Measurements from ENCODE around the gene SLC5A2.

The SLC5A2 gene

DNA sequence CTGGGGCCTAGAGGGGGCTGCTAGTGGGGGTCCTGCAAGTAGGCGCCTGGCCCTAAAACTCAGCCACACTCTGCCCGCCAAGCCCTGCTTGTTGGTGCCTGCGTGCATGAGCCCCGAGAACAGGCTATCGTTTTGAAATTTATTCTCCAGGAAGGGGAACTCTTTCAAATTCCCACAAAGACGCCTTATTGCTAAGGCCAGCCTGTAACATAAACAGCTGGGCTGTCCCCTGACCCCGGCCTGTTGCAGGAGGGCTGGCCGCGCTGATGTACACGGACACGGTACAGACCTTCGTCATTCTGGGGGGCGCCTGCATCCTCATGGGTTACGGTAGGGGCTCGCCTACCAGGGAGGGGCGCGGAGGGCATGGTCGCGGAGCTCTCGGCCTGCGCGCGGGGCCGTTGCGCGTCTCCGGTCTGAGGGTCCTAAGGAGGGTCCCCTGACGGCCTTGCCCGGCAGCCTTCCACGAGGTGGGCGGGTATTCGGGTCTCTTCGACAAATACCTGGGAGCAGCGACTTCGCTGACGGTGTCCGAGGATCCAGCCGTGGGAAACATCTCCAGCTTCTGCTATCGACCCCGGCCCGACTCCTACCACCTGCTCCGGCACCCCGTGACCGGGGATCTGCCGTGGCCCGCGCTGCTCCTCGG lies 4.3 kb downstream of the SLC5A2 start:
- Histone ChIP-seq H3K4me1 (ENCODE audit: control insufficient read depth, insufficient read depth, low read length) (peaks cover 5% of the 10 kb centered on the region), H3K4me3 (ENCODE audit: insufficient read depth, low read depth, low read length) (peak overlapping the region; percentile 48), H3K27ac (ENCODE audit: insufficient read depth, low read depth, low read length, poor library complexity, severe bottlenecking) (no peak overlapping the region), H3K36me3 (ENCODE audit: control insufficient read depth, insufficient read depth, low read length) (no peaks in the 10 kb centered on the region), H3K9me3 (ENCODE audit: control insufficient read depth, low read length) (no peaks in the 10 kb centered on the region), H3K27me3 (ENCODE audit: control insufficient read depth, insufficient read depth, low read length, poor library complexity, severe bottlenecking) (peaks cover 59% of the 10 kb centered on the region)
- WGBS, 2 experiments, result 10 to 12% methylated on average over 48 of the region's 48 CpGs

DNA sequence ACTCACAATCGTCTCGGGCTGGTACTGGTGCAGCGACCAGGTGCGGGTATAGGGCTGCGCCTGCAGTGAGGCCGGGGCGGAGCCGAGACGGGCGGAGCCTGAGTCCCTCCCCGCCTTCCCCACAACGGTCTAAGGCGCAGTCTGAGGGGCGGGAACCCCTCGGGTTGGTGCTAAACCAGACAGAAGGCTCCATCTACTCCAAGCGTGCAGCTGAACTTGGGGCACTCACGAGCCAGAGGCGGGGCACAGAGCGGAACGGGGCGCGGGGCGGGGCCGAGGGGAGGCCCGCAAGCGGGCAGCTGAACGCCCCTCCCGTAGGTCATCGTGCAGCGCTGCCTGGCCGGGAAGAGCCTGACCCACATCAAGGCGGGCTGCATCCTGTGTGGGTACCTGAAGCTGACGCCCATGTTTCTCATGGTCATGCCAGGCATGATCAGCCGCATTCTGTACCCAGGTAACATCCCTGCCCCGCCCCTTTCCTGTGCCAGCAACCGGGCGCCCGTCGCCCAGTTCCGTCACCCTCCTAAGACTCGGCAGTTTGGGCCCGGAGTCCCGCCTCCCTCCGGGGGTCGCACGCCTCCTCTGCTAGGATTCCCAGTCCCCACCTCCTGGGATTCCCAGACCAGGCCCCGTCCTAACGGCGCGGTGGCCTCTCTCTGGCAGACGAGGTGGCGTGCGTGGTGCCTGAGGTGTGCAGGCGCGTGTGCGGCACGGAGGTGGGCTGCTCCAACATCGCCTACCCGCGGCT lies 5.0 kb downstream of the SLC5A2 start:
- 2% methylated on average over 60 of the region's 60 CpGs for WGBS, 2 experiments

GRCh38 chr16:31488468-31489297 lies 5.8 kb downstream of the SLC5A2 start:
- Histone ChIP-seq H3K4me1 (ENCODE audit: control insufficient read depth, insufficient read depth, low read length) (peaks cover 5% of the 10 kb centered on the region), H3K9me3 (ENCODE audit: control insufficient read depth, low read length) (no peaks in the 10 kb centered on the region), H3K27ac (ENCODE audit: insufficient read depth, low read depth, low read length, poor library complexity, severe bottlenecking) (no peak overlapping the region), H3K36me3 (ENCODE audit: control insufficient read depth, insufficient read depth, low read length) (no peaks in the 10 kb centered on the region), H3K27me3 (ENCODE audit: control insufficient read depth, insufficient read depth, low read length, poor library complexity, severe bottlenecking) (peaks cover 55% of the 10 kb centered on the region), H3K4me3 (ENCODE audit: insufficient read depth, low read depth, low read length) (peak overlapping the region; percentile 48)
- 58 to 60% methylated on average over 77 of the region's 77 CpGs for WGBS, 2 experiments

More for the DNA sequence above, 5.0 kb downstream of the SLC5A2 start:
- H3K9me3 ChIP-seq (ENCODE audit: control insufficient read depth, low read length), result no peaks in the 10 kb centered on the region
- H3K27me3 ChIP-seq (ENCODE audit: control insufficient read depth, insufficient read depth, low read length, poor library complexity, severe bottlenecking), result peaks cover 58% of the 10 kb centered on the region
- peaks cover 5% of the 10 kb centered on the region for H3K4me1 ChIP-seq (ENCODE audit: control insufficient read depth, insufficient read depth, low read length)
- H3K36me3 ChIP-seq (ENCODE audit: control insufficient read depth, insufficient read depth, low read length), result no peaks in the 10 kb centered on the region
- H3K27ac ChIP-seq (ENCODE audit: insufficient read depth, low read depth, low read length, poor library complexity, severe bottlenecking), result no peak overlapping the region
- peak overlapping the region; percentile 48 for H3K4me3 ChIP-seq (ENCODE audit: insufficient read depth, low read depth, low read length)

GRCh38 chr16:31489298-31489564 lies 6.3 kb downstream of the SLC5A2 start:
- no peak overlapping the region for H3K27ac ChIP-seq (ENCODE audit: insufficient read depth, low read depth, low read length, poor library complexity, severe bottlenecking)
- H3K27me3 ChIP-seq (ENCODE audit: control insufficient read depth, insufficient read depth, low read length, poor library complexity, severe bottlenecking), result peaks cover 55% of the 10 kb centered on the region
- peaks cover 5% of the 10 kb centered on the region for H3K4me1 ChIP-seq (ENCODE audit: control insufficient read depth, insufficient read depth, low read length)
- no peak overlapping the region for H3K4me3 ChIP-seq (ENCODE audit: insufficient read depth, low read depth, low read length)
- 91 to 96% methylated on average over 7 of the region's 7 CpGs for WGBS, 2 experiments
- no peaks in the 10 kb centered on the region for H3K36me3 ChIP-seq (ENCODE audit: control insufficient read depth, insufficient read depth, low read length)
- H3K9me3 ChIP-seq (ENCODE audit: control insufficient read depth, low read length), result no peaks in the 10 kb centered on the region

DNA sequence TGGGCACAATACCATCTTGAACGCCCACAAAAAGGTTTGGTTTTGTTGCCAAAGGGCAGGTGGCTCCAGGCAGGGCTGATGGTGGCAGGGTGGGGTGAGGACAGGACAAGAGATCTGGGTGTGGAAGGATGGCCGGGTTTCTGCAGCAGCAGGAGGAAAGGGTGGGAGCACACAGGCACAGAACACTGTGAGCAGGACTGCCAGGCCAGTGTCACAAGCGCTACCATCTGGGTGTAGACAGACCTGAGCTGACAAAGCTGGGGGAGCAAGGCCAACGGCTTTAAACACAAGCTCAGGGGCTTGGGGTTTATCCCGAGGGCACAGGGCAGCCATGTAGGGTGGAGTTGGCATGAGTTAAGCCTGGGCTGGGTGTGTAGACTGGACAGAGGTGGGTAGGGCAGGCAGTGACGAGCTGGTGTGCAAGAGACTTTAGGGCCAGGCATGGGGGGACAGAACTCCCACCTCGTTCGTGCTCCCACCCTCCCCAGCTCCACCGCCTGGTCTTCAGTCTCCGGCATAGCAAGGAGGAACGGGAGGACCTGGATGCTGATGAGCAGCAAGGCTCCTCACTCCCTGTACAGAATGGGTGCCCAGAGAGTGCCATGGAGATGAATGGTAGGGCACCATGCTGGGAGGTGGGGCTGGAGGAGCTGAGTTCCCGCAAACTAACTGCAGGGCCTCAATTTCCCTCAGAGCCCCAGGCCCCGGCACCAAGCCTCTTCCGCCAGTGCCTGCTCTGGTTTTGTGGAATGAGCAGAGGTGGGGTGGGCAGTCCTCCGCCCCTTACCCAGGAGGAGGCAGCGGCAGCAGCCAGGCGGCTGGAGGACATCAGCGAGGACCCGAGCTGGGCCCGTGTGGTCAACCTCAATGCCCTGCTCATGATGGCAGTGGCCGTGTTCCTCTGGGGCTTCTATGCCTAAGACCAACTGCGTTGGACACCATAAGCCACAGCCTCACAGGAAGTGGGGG lies 7.0 kb downstream of the SLC5A2 start:
- H3K9me3 ChIP-seq (ENCODE audit: control insufficient read depth, low read length), result no peaks in the 10 kb centered on the region
- H3K27ac ChIP-seq (ENCODE audit: insufficient read depth, low read depth, low read length, poor library complexity, severe bottlenecking), result no peak overlapping the region
- peaks cover 50% of the 10 kb centered on the region for H3K27me3 ChIP-seq (ENCODE audit: control insufficient read depth, insufficient read depth, low read length, poor library complexity, severe bottlenecking)
- peaks cover 5% of the 10 kb centered on the region for H3K4me1 ChIP-seq (ENCODE audit: control insufficient read depth, insufficient read depth, low read length)
- no peak overlapping the region for H3K4me3 ChIP-seq (ENCODE audit: insufficient read depth, low read depth, low read length)
- 94 to 97% methylated on average over 22 of the region's 22 CpGs for WGBS, 2 experiments
- no peaks in the 10 kb centered on the region for H3K36me3 ChIP-seq (ENCODE audit: control insufficient read depth, insufficient read depth, low read length)

GRCh38 chr16:31491778-31492418 lies 9.0 kb downstream of the SLC5A2 start:
- Histone ChIP-seq H3K9me3 (ENCODE audit: control insufficient read depth, low read length) (no peaks in the 10 kb centered on the region), H3K27ac (ENCODE audit: insufficient read depth, low read depth, low read length, poor library complexity, severe bottlenecking) (no peak overlapping the region), H3K27me3 (ENCODE audit: control insufficient read depth, insufficient read depth, low read length, poor library complexity, severe bottlenecking) (peaks cover 30% of the 10 kb centered on the region), H3K4me3 (ENCODE audit: insufficient read depth, low read depth, low read length) (no peak overlapping the region), H3K4me1 (ENCODE audit: control insufficient read depth, insufficient read depth, low read length) (peaks cover 5% of the 10 kb centered on the region), H3K36me3 (ENCODE audit: control insufficient read depth, insufficient read depth, low read length) (peaks cover 6% of the 10 kb centered on the region)
- WGBS, 2 experiments, result 92 to 96% methylated on average over 8 of the region's 8 CpGs

GRCh38 chr16:31493506-31494125 lies 10.7 kb downstream of the SLC5A2 start:
- Histone ChIP-seq H3K27ac (ENCODE audit: insufficient read depth, low read depth, low read length, poor library complexity, severe bottlenecking) (no peak overlapping the region), H3K9me3 (ENCODE audit: control insufficient read depth, low read length) (no peaks in the 10 kb centered on the region), H3K27me3 (ENCODE audit: control insufficient read depth, insufficient read depth, low read length, poor library complexity, severe bottlenecking) (peaks cover 12% of the 10 kb centered on the region), H3K4me3 (ENCODE audit: insufficient read depth, low read depth, low read length) (no peak overlapping the region), H3K36me3 (ENCODE audit: control insufficient read depth, insufficient read depth, low read length) (peaks cover 6% of the 10 kb centered on the region), H3K4me1 (ENCODE audit: control insufficient read depth, insufficient read depth, low read length) (no peaks in the 10 kb centered on the region)
- 93 to 94% methylated on average over 18 of the region's 18 CpGs for WGBS, 2 experiments

GRCh38 chr16:31496670-31497069 lies 13.7 kb downstream of the SLC5A2 start:
- H3K27me3 ChIP-seq (ENCODE audit: control insufficient read depth, insufficient read depth, low read length, poor library complexity, severe bottlenecking), result no peaks in the 10 kb centered on the region
- H3K36me3 ChIP-seq (ENCODE audit: control insufficient read depth, insufficient read depth, low read length), result peaks cover 6% of the 10 kb centered on the region
- no peak overlapping the region for H3K4me3 ChIP-seq (ENCODE audit: insufficient read depth, low read depth, low read length)
- H3K27ac ChIP-seq (ENCODE audit: insufficient read depth, low read depth, low read length, poor library complexity, severe bottlenecking), result no peak overlapping the region
- WGBS, 2 experiments, result 93 to 94% methylated on average over 10 of the region's 10 CpGs
- no peaks in the 10 kb centered on the region for H3K9me3 ChIP-seq (ENCODE audit: control insufficient read depth, low read length)
- no peaks in the 10 kb centered on the region for H3K4me1 ChIP-seq (ENCODE audit: control insufficient read depth, insufficient read depth, low read length)

- Histone ChIP-seq H3K27me3 (ENCODE audit: control insufficient read depth, insufficient read depth, low read length, poor library complexity, severe bottlenecking) (no peaks in the 10 kb centered on the region), H3K9me3 (ENCODE audit: control insufficient read depth, low read length) (no peaks in the 10 kb centered on the region), H3K27ac (ENCODE audit: insufficient read depth, low read depth, low read length, poor library complexity, severe bottlenecking) (no peak overlapping the region), H3K4me1 (ENCODE audit: control insufficient read depth, insufficient read depth, low read length) (no peaks in the 10 kb centered on the region), H3K4me3 (ENCODE audit: insufficient read depth, low read depth, low read length) (no peak overlapping the region), H3K36me3 (ENCODE audit: control insufficient read depth, insufficient read depth, low read length) (peaks cover 6% of the 10 kb centered on the region)
- 93% methylated on average over 8 of the region's 8 CpGs for WGBS, 2 experiments
Observed at GRCh38 chr16:31498493-31498892, 15.6 kb downstream of the SLC5A2 start.
